Right cardiac atrium (tissue), 5 donors: Measurements from ENCODE around the gene PRAMEF12. TPM values are rescaled to one million over a fixed set of nuclear protein-coding genes. Genes with fewer than 3 reads are reported as not detected.

Experiments used
- ATAC-seq, 2 donors: fragments of 200-7000 bp; cut with Tn5 transposase; one replicate each; pipeline versions ENCODE4 v1.8.0 to v1.9.1; 2020; ENCODE audit warnings: moderate library complexity in 2 of 2, mild to moderate bottlenecking in 1 of 2
- DNase-seq, 3 donors: peaks; one replicate each; pipeline ENCODE4 v3.0.0-alpha.2; 2020
- H3K27ac ChIP-seq: one replicate; pipeline ENCODE4 v1.5.1; 2013; ENCODE audit warnings: mild to moderate bottlenecking, low read length, control low read depth, moderate library complexity
- H3K27me3 ChIP-seq: one replicate; pipeline ENCODE4 v1.6.1; 2013; ENCODE audit not compliant: control insufficient read depth, insufficient read depth
- H3K4me1 ChIP-seq: one replicate; pipeline ENCODE4 v1.6.1; 2013; ENCODE audit warnings: low read length; ENCODE audit not compliant: control insufficient read depth, insufficient read depth
- H3K4me3 ChIP-seq: one replicate; pipeline ENCODE4 v1.5.1; 2013; ENCODE audit warnings: low read length, control low read depth
- H3K9me3 ChIP-seq: one replicate; pipeline ENCODE4 v1.6.1; 2013; ENCODE audit warnings: low read length; ENCODE audit not compliant: control insufficient read depth
- WGBS: extraction: QIAGEN DNeasy Blood & Tissue Kit; methylation state at CpG from one replicate; pipeline ENCODE4 v1.1.7; 2013; 5-methylcytosine and 5-hydroxymethylcytosine counted together
- intact Hi-C, 4 donors: fragments of 100-400 bp; cut with DNase I; formaldehyde crosslinking; loops; one replicate each; pipeline versions ENCODE4 v1.11.0 to v1.14.0; 2022 to 2023
- polyA plus RNA-seq: library from polyadenylated mRNA; stranded (reverse); fragments of 200-250 nt; gene quantifications from one replicate; pipeline ENCODE4 v1.2.3, GENCODE V29; 2013
- total RNA-seq, 4 donors: library from RNA; stranded (reverse); fragmentation: NEBNext Ultra II Directional; extraction: Animal tissue kit (Norgen Biotek cat#: 25700); gene quantifications; one replicate each; pipeline ENCODE4 v1.2.1, GENCODE V29; 2021
- donor health status: healthy with polysubstance abuse.
- donor health status: DM: no; HTN: yes; CAD: no.
- donor health status: DM: no; HTN: no; CAD: no.
- donor health status: DM: no; HTN: yes; CAD: no; lungs with severe emphysema.
- donor health status: DM: yes; HTN: yes; CAD: no.

The PRAMEF12 gene
- total and polyA plus RNA-seq, 5 donors = not detected

DNA sequence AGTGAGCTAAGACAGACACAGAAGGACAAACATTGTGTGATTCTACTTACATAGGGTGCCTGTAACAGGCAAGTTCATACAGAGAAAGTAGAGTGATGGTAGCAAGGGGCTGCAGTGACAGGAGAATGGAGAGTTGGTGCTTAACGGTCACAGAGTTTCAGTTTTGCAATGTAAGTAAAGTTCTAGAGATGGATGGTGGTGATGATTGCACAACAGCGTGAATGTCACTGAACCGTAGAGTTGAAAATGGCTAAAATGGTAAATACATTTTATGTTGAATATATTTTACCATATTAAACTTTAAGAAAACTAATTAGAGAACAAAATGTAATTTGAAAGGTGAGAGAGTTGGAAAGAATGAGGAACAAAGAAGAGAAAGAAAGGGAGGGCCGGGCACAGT is 18.8 kb upstream of the PRAMEF12 start:
- intact Hi-C loops = no loop called here

DNA sequence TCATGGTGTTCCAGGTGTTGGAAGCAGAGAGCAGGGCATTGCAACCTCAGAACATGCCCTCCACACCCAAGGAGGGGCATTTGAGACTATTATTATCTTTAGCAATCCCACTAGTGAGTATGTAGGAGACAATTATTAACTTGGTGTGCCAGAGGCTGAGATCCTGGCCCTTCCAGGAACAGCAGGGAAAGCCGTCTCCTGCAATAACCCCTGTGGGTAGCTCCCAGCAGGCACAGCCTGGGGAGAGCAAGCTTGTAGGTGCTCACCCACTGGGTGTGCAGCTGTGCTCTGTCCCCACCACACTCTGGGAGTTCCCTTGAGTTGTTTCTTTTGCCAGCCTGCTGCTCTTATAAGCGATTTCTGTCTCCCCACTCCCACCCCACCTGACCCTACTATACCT is 17.3 kb upstream of the PRAMEF12 start:
- 50% methylated on average over 2 of the region's 2 CpGs for WGBS
- H3K27me3 ChIP-seq = no peaks in the 10 kb centered on the region
- intact Hi-C loops = no loop called here
- no peak overlapping the region for H3K4me3 ChIP-seq
- ATAC-seq (no peak), DNase-seq (no peak)
- H3K27ac ChIP-seq = no peak overlapping the region
- H3K4me1 ChIP-seq = no peaks in the 10 kb centered on the region
- no peaks in the 10 kb centered on the region for H3K9me3 ChIP-seq

More for the DNA sequence above, 18.8 kb upstream of the PRAMEF12 start:
- no peak for DNase-seq
- Histone ChIP-seq H3K4me1 (no peaks in the 10 kb centered on the region), H3K27ac (no peak overlapping the region), H3K4me3 (no peak overlapping the region), H3K27me3 (no peaks in the 10 kb centered on the region), H3K9me3 (no peaks in the 10 kb centered on the region)
- 86% methylated on average over 4 of the region's 4 CpGs for WGBS
- no peak for ATAC-seq

DNA sequence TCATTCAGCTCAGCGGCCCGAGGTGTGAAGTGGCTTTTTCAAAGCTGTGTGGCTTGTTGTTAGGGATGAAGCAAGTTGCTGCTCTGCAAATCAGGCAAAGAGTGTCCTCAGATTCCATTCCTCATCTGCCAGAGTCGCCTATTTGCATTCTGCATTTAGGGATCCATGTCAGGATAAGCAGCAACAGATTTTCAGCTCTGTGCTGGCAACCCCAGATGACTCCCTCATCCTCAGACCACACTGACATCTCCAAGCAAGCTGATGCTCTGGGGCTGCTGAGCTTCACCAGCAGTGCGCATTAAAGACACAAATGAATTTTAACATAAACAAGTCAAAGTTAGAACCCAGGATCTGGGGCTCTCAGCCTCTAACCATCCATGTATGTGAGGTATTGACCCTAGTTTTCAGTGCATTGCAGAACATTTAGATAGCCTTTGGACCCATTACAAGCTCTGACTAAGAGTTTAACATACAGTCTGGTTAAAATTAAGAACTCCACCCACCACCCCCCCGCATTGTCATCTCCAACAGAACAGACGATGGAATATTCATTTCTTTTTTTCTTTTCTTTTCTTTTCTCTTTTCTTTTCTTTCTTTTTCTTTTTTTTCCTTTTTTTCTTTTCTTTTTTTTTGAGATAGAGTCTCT is 16.6 kb upstream of the PRAMEF12 start:
- intact Hi-C loops = no loop called here
- Histone ChIP-seq H3K4me3 (no peak overlapping the region), H3K4me1 (no peaks in the 10 kb centered on the region), H3K27ac (no peak overlapping the region), H3K9me3 (no peaks in the 10 kb centered on the region), H3K27me3 (no peaks in the 10 kb centered on the region)
- no peak for ATAC-seq
- DNase-seq = no peak
- WGBS = 68% methylated on average over 6 of the region's 6 CpGs

DNA sequence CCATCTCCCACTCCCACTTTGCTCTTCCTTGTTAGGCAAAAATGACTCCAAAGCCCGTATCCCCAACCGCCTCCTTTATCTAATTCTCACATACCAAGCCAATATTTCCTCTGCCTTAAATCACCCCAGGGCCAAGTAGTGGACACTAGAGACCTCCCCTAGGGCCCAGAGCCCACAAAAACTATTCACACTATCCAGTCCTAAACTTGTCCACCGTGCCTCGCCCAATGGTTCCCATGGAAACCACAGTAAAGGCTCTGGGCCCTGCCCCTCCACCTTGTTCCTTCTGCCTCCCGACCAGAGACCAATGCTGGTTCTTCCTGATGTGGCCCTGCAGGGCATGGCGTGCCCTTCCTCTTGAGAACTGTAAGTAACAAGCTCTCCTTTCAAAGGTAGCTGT is 15.7 kb upstream of the PRAMEF12 start:
- no peaks in the 10 kb centered on the region for H3K4me1 ChIP-seq
- no peaks in the 10 kb centered on the region for H3K9me3 ChIP-seq
- DNase-seq = no peak
- no peak overlapping the region for H3K4me3 ChIP-seq
- 56% methylated on average over 6 of the region's 6 CpGs for WGBS
- intact Hi-C loops = no loop called here
- H3K27me3 ChIP-seq = no peaks in the 10 kb centered on the region
- no peak overlapping the region for H3K27ac ChIP-seq
- no peak for ATAC-seq

DNA sequence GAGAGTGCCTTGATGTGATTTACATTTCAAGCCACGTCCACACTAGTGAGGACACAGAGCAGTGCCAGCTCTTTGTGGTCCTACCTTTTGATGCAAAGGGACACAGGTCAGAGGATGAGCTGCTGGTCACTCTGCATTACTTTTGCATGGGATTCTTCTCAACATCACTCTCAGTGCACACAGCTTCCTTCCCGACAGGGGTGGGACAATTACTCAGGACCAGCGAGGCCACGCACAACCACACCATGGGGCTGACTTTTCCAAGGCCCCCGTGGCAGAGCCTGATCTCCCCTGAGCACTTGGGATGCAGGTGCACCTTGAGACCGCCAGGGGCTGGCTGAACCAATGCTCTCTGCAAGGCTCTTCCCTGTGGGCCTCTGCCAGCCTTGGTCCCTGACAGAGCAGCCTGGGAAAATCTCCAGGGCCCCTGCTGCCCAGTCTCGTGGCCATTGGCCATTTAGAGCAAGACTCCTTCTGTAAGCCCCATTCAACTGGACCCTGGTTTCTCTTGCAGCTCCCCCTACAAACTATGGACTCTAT is 13.2 kb upstream of the PRAMEF12 start:
- Histone ChIP-seq H3K27me3 (no peaks in the 10 kb centered on the region), H3K4me3 (no peak overlapping the region), H3K9me3 (no peaks in the 10 kb centered on the region), H3K4me1 (no peaks in the 10 kb centered on the region), H3K27ac (no peak overlapping the region)
- ATAC-seq (no peak), DNase-seq (no peak)
- intact Hi-C loops = no loop called here
- 65% methylated on average over 7 of the region's 7 CpGs for WGBS

DNA sequence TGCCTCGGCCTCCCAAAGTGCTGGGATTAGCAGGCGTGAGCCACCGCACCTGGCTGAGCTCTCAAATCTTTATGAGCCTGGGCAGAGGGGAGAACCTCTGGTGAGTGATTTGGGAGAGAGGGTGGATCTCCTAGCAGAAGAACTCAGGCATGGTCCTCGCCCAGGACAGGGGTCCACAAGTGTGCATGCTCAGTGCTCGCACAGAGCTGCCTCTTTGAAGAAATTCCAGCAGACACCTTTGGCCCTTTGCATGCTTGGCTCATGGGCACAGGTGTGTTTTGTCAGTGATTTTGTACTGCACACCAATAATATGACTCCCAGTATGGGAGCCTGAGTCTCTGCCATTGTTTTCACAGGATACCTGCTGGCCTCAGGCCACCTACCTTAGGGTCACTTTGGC is 11.8 kb upstream of the PRAMEF12 start:
- no peak for ATAC-seq
- 79% methylated on average over 5 of the region's 5 CpGs for WGBS

DNA sequence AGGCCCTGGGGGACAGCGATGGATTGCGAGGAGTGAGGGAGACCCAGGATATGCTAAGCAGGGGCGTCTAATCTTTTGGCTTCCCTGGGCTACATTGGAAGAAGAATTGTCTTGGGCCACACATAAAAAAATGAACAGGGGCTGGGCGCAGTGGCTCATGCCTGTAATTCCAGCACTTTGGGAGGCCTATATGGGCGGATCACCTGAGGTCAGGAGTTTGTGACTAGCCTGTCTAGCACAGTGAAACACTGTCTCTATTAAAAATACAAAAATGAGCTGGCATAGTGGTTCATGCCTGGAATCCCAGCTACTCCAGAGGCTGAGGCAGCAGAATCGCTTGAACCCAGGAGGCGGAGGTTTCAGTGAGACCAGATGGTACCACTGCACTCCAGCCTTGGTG is 10.8 kb upstream of the PRAMEF12 start:
- intact Hi-C loops = no loop called here
- 77% methylated on average over 7 of the region's 7 CpGs for WGBS
- H3K4me3 ChIP-seq = no peak overlapping the region
- no peak for ATAC-seq
- H3K27me3 ChIP-seq = no peaks in the 10 kb centered on the region
- no peaks in the 10 kb centered on the region for H3K4me1 ChIP-seq
- H3K9me3 ChIP-seq = no peaks in the 10 kb centered on the region
- no peak overlapping the region for H3K27ac ChIP-seq
- no peak for DNase-seq

More for the DNA sequence above, 11.8 kb upstream of the PRAMEF12 start:
- no peak overlapping the region for H3K4me3 ChIP-seq
- no peaks in the 10 kb centered on the region for H3K4me1 ChIP-seq
- no peaks in the 10 kb centered on the region for H3K9me3 ChIP-seq
- intact Hi-C loops = no loop called here
- no peak for DNase-seq
- H3K27me3 ChIP-seq = no peaks in the 10 kb centered on the region
- no peak overlapping the region for H3K27ac ChIP-seq

DNA sequence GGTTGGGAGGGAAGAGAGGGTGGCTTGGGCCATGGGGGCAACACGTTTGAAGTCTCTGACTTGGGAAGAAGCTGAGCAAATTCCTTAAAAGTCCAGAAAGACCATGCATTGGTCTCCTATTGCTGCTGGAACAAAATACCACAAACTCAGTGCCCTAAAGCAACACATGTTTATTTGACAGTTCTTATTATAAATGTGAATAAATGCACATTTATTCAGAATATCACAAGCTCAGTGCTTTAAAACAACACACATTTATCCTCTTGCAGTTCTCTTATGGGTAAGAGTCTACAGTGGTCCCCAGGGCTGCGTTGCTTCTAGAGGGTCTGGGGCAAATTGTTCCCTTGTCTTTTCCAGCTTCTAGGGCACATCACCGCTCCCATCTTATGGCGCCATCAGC is 10.1 kb upstream of the PRAMEF12 start:
- ATAC-seq (no peak), DNase-seq (no peak)
- Histone ChIP-seq H3K4me1 (no peaks in the 10 kb centered on the region), H3K27ac (no peak overlapping the region), H3K9me3 (no peaks in the 10 kb centered on the region), H3K4me3 (no peak overlapping the region), H3K27me3 (no peaks in the 10 kb centered on the region)
- intact Hi-C loops = no loop called here
- WGBS = 73% methylated on average over 4 of the region's 4 CpGs

DNA sequence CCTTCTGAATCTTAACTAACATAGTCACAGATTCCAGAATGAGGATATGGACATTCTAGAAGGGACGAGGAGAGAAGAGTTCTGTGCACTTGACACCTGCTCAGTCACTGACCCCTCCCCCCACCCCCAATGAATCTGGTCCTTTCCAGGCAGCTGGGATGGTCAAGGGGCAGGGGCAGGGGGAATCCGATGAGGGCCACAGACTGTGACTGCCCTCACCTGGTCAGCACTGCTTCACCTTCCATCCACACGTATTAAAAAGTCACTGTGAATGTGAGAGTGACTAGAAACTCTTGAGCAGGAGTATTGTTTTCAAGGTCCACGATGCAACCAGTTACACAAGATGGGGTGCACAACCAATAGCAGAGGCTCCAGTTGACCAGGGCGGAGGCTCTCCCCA is 9.5 kb upstream of the PRAMEF12 start:
- Histone ChIP-seq H3K4me1 (no peaks in the 10 kb centered on the region), H3K27me3 (peaks cover 2% of the 10 kb centered on the region), H3K9me3 (no peaks in the 10 kb centered on the region), H3K27ac (no peak overlapping the region), H3K4me3 (no peak overlapping the region)
- DNase-seq (no peak), ATAC-seq (no peak)
- intact Hi-C loops = no loop called here
- WGBS = 62% methylated on average over 5 of the region's 5 CpGs

DNA sequence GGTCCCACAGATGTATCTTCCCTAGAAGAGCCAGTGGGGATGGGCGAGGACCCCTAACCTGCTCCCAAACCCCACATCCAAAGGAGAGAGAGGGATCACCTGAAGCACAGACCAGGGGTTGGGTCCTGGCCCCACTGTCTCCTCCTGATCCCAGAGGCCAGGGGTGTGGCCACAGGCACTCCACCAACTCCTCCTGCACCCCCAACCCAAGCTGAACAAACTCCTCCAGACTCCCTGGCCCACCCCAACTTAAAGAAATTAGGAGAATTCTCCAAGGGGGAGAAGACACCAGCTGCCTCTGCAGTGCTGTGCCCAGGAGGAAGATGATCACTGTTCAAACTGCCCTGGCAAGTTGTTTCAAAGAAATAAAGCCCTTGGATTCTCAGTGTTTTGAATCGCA is 4.5 kb upstream of the PRAMEF12 start:
- no peak for DNase-seq
- H3K4me1 ChIP-seq = no peaks in the 10 kb centered on the region
- H3K27ac ChIP-seq = no peak overlapping the region
- ATAC-seq = no peak
- H3K9me3 ChIP-seq = no peaks in the 10 kb centered on the region
- peaks cover 3% of the 10 kb centered on the region for H3K27me3 ChIP-seq
- WGBS = 52% methylated on average over 2 of the region's 2 CpGs
- intact Hi-C loops = no loop called here
- no peak overlapping the region for H3K4me3 ChIP-seq

DNA sequence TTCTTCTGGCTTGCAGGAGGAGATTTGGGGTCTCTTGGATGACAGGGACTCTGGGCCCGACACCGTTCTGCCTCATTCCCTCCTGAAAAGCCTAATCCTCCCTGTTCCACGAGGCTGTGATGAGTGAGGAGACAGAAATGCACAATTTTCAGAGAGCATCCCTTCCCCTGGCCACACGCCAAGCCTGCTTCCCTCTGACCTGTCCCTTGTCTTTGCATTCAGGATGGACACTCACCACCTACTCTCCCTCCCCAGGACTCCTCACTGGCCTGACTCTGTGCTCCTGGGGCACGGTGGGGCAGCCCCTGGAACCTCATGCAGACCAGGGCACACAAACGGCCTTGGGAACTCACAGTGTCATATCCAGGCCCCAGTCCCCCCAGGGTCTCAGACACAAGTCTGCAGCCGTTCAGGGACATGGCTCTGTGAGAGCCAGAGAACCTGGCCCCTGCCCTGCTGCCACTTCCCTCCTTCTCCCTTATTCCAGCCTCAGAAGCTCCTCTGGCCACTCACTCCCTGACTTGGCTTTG is 3.5 kb upstream of the PRAMEF12 start:
- WGBS = 49% methylated on average over 7 of the region's 7 CpGs

More for the DNA sequence above, 3.5 kb upstream of the PRAMEF12 start:
- intact Hi-C loops = no loop called here
- no peaks in the 10 kb centered on the region for H3K9me3 ChIP-seq
- no peak overlapping the region for H3K27ac ChIP-seq
- H3K27me3 ChIP-seq = peaks cover 3% of the 10 kb centered on the region
- H3K4me1 ChIP-seq = no peaks in the 10 kb centered on the region
- H3K4me3 ChIP-seq = no peak overlapping the region
- ATAC-seq (no peak), DNase-seq (peak in 1 of 3 donors; percentile 51)
